ENCODE measurements around the gene ADAMTSL5. TPM values are rescaled to one million over a fixed set of nuclear protein-coding genes. Genes with fewer than 3 reads are reported as not detected.
A peak's percentile ranks its signal among the peaks of the same experiment; 100 is the strongest.

ADAMTSL5 gene
- total RNA-seq, 3 donors from 2014 or later: 2.7 to 3.5 (median 3.3) TPM

DNA sequence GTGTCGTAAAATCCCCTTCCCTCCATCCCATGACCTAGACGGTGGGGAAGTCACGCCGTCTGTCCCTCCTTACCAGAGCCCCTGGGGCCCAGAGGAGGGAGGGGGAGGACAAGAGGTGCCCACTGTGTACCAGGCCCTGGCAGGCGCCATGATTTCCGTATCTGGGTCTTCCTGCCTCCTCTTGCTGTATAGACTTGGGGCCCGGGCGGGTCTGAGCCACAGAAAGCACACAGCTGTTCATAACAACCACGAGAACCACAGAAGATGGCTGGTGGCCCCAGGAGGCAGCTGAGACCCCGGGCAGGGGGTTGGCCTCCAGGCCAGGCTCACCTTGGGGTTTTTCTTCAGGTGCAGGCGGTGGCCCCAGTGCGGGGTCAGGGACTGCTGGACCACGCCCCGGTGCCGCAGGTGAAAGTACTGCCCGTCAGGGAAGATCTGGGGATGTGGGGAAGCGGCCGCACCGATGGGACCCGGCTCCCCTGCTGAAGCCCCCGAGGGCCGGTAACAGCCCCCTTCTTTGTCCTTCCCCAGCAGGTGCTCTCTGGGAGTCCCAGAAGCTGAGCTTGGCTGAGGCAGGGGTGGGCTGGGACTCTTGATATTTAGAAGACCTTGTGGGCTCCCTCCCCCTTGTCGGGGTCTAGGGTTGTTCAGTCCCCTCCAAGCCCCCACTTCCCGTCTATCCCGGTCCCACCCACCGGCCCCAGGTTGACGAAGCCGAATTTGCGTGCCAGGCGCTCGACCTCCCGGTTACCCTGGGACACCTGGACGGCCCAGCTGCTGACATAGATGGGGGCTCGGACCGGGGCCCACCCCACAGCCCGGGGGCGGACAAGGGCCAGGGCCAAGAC, 23.1 kb downstream of the ADAMTSL5 start:
- DNase-seq: peak; percentile 52 to 68 (median 61)
- H3K4me3 ChIP-seq: no peak overlapping the region
- no peak for ATAC-seq
- no peaks in the 10 kb centered on the region for H3K9me3 ChIP-seq
- TF ChIP-seq, protein P1, sequence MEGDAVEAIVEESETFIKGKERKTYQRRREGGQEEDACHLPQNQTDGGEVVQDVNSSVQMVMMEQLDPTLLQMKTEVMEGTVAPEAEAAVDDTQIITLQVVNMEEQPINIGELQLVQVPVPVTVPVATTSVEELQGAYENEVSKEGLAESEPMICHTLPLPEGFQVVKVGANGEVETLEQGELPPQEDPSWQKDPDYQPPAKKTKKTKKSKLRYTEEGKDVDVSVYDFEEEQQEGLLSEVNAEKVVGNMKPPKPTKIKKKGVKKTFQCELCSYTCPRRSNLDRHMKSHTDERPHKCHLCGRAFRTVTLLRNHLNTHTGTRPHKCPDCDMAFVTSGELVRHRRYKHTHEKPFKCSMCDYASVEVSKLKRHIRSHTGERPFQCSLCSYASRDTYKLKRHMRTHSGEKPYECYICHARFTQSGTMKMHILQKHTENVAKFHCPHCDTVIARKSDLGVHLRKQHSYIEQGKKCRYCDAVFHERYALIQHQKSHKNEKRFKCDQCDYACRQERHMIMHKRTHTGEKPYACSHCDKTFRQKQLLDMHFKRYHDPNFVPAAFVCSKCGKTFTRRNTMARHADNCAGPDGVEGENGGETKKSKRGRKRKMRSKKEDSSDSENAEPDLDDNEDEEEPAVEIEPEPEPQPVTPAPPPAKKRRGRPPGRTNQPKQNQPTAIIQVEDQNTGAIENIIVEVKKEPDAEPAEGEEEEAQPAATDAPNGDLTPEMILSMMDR (IDR thresholded peaks at IDR 0.05): no peak
- H3K36me3 ChIP-seq (ENCODE audit: low read depth): no peaks in the 10 kb centered on the region
- peaks cover 10% of the 10 kb centered on the region for H3K4me1 ChIP-seq (ENCODE audit: low read depth)
- intact Hi-C loops (cut with DNase I, micrococcal nuclease): no loop called here

DNA sequence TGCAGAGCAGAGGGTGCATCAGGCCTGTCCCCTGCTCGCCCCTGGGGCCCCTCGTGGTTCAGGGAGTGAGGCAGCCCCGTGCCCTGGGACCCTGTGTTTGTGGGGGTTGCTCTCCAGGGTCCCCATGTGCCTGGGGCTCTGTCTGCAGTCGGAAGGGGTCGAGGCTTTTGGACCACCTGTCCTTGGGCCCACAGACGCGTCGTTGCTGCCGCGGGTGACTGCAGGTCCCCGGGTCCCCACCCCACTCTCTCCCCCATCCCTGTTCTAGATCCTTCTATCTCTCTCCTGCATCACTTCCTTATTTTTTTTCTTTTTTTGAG, 24.6 kb downstream of the ADAMTSL5 start:
- Histone ChIP-seq H3K9me3 (no peaks in the 10 kb centered on the region), H3K4me3 (no peak overlapping the region), H3K4me1 (ENCODE audit: low read depth) (peaks cover 10% of the 10 kb centered on the region), H3K36me3 (ENCODE audit: low read depth) (no peaks in the 10 kb centered on the region)
- DNase-seq (no peak), ATAC-seq (no peak)
- TF ChIP-seq, protein P1 (IDR thresholded peaks at IDR 0.05): no peak
- intact Hi-C loops (cut with DNase I, micrococcal nuclease): no loop called here

DNA sequence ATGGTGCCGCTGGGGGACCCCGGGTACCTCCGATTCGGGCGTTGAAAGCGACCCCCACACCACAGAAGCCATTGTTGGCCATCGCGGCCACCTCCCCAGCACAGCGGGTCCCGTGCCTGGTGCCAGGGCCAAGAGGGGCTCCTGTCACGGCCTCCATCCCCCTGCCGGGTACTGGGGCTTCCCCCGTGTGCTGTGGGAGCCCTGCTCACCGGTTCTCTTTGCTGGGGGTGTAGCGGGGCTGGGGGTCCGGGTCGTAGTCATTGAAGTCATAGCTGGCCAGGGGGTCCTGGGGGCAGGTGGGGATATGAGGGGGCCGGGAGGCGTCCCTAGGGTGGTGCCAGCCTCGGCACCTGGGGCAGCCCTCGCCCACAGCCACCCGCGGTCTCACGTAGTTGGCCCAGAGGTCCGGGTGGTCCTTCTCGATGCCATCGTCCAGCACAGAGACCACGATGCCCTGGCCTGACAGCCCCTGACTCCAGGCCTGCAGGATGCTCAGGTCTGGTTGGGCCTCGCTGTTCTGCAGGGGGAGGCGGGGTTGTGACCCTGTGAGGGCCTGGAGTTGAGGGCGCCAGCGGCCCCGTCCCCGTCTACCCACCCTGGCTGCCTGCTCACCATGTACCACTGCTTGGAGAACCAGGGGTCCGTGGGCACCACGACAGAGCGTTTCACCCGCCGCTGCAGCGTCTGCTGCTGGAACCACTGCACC, 25.1 kb downstream of the ADAMTSL5 start:
- peak in 2 of 3 donors; percentile 34 to 53 for DNase-seq
- intact Hi-C loops (cut with DNase I, micrococcal nuclease): no loop called here
- Histone ChIP-seq H3K9me3 (no peaks in the 10 kb centered on the region), H3K4me1 (ENCODE audit: low read depth) (peaks cover 10% of the 10 kb centered on the region), H3K36me3 (ENCODE audit: low read depth) (no peaks in the 10 kb centered on the region), H3K4me3 (no peak overlapping the region)
- no peak for ATAC-seq
- TF ChIP-seq, protein P1 (IDR thresholded peaks at IDR 0.05): no peak

DNA sequence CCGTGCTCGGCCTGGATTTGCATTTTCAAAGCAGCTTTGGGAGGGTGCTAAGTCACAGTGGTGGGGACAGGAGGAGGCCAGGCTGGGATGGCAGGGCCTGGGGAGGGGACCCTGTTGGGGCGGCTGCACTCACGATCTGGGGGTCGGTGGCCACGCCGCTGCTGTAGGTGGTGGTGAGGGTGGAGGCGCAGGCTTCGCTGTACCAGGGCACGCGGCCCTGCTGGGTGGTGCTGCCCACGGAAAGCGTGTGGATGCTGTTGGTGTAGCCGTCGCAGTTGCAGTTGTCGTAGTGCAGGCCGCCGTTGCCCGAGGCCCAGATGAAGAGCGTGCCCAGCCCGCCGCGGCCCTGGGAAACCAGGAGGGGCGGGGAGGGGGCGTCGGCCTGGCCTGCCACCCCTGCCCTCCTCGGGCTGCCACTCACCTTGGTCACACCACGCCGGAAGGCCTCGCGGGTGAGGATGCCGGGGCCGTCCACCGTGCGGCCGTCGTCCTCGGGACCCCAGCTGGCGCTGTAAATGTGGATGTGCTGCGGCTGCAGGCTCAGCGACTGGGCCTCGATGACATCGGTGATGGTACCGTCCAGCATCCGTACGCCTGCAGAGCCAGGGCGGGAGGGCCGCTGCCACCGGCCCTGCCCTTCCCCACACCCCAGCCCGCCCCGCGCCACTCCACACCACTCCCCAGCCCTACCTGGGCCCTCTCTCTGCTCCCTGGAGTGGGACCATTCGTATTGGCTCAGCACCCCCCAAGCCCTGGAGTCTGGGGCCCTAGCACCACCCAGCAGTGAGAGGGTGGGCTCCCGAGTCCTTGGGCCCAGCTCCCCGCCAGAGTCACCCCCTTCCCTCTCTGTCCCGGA, 25.9 kb downstream of the ADAMTSL5 start:
- no peak for ATAC-seq
- intact Hi-C loops (cut with DNase I, micrococcal nuclease): no loop called here
- TF ChIP-seq, protein P1 (IDR thresholded peaks at IDR 0.05): no peak

DNA sequence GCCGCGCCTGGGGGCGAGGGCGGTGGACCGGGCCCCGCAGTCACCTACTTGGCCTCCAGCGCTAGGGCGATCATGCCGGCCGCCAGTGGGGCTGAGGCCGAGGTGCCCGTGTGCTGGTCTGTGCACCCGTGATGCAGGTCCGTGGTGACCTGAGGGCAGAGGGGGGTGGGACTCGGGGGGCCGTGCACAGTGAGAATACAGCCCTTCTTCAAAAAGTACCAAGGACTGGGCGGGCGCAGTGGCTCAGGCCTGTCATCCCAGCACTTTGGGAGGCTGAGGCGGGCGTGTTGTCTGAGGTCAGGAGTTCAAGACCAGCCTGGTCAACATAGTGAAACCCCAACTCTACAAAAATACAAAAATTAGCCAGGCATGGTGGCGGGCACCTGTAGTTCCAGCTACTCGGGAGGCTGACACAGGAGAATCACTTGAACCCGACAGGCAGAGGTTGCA, 28.8 kb downstream of the ADAMTSL5 start:
- peak in 1 of 3 donors; percentile 21 for DNase-seq
- H3K9me3 ChIP-seq: no peaks in the 10 kb centered on the region
- no peaks in the 10 kb centered on the region for H3K36me3 ChIP-seq (ENCODE audit: low read depth)
- H3K4me3 ChIP-seq: no peak overlapping the region
- no peaks in the 10 kb centered on the region for H3K4me1 ChIP-seq (ENCODE audit: low read depth)
- intact Hi-C loops (cut with DNase I, micrococcal nuclease): no loop called here
- ATAC-seq: no peak
- TF ChIP-seq, protein P1 (IDR thresholded peaks at IDR 0.05): no peak

More for the DNA sequence above, 25.9 kb downstream of the ADAMTSL5 start:
- Histone ChIP-seq H3K4me3 (no peak overlapping the region), H3K9me3 (no peaks in the 10 kb centered on the region), H3K36me3 (ENCODE audit: low read depth) (no peaks in the 10 kb centered on the region), H3K4me1 (ENCODE audit: low read depth) (peaks cover 10% of the 10 kb centered on the region)
- peak in 1 of 3 donors; percentile 54 for DNase-seq

Data from mucosa of descending colon (tissue), 3 donors.